ENCODE results near the gene VAV3. TPM values are rescaled to one million over a fixed set of nuclear protein-coding genes. Genes with fewer than 3 reads are reported as not detected.
"Not testable (repeated sequence)": the region's sequence is repeated elsewhere in the genome, so short reads cannot be mapped to it uniquely, and the experiment has no call there.

VAV3 gene
- total RNA-seq, 1 donor from 2014 or later, result 159 TPM

GRCh38 chr1:107895403-107896191, 69.4 kb downstream of the VAV3 start:
- no peak for DNase-seq (ENCODE audit: low spot score)
- H3K36me3 Mint-ChIP-seq (ENCODE audit: low read depth, unreplicated experiment), result peaks cover 19% of the 10 kb centered on the region
- no peak overlapping the region for H3K4me3 Mint-ChIP-seq (ENCODE audit: unreplicated experiment)
- H3K27ac Mint-ChIP-seq (ENCODE audit: unreplicated experiment), result no peak overlapping the region
- H3K4me1 Mint-ChIP-seq (ENCODE audit: unreplicated experiment), result peaks cover 64% of the 10 kb centered on the region
- no peaks in the 10 kb centered on the region for H3K9me3 Mint-ChIP-seq (ENCODE audit: unreplicated experiment)
- H3K27me3 Mint-ChIP-seq (ENCODE audit: unreplicated experiment), result peaks cover 12% of the 10 kb centered on the region
- TF ChIP-seq, protein P1, sequence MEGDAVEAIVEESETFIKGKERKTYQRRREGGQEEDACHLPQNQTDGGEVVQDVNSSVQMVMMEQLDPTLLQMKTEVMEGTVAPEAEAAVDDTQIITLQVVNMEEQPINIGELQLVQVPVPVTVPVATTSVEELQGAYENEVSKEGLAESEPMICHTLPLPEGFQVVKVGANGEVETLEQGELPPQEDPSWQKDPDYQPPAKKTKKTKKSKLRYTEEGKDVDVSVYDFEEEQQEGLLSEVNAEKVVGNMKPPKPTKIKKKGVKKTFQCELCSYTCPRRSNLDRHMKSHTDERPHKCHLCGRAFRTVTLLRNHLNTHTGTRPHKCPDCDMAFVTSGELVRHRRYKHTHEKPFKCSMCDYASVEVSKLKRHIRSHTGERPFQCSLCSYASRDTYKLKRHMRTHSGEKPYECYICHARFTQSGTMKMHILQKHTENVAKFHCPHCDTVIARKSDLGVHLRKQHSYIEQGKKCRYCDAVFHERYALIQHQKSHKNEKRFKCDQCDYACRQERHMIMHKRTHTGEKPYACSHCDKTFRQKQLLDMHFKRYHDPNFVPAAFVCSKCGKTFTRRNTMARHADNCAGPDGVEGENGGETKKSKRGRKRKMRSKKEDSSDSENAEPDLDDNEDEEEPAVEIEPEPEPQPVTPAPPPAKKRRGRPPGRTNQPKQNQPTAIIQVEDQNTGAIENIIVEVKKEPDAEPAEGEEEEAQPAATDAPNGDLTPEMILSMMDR (IDR thresholded peaks at IDR 0.05; ENCODE audit: unreplicated experiment), result no peak

GRCh38 chr1:107894605-107895004, 70.4 kb downstream of the VAV3 start:
- Mint-ChIP-seq H3K9me3 (ENCODE audit: unreplicated experiment) (no peaks in the 10 kb centered on the region), H3K4me1 (ENCODE audit: unreplicated experiment) (peaks cover 59% of the 10 kb centered on the region), H3K27ac (ENCODE audit: unreplicated experiment) (peak overlapping the region; percentile 26), H3K36me3 (ENCODE audit: low read depth, unreplicated experiment) (peaks cover 19% of the 10 kb centered on the region), H3K27me3 (ENCODE audit: unreplicated experiment) (peaks cover 12% of the 10 kb centered on the region), H3K4me3 (ENCODE audit: unreplicated experiment) (no peak overlapping the region)
- TF ChIP-seq, protein P1 (IDR thresholded peaks at IDR 0.05; ENCODE audit: unreplicated experiment), result no peak
- DNase-seq (ENCODE audit: low spot score), result no peak

DNA sequence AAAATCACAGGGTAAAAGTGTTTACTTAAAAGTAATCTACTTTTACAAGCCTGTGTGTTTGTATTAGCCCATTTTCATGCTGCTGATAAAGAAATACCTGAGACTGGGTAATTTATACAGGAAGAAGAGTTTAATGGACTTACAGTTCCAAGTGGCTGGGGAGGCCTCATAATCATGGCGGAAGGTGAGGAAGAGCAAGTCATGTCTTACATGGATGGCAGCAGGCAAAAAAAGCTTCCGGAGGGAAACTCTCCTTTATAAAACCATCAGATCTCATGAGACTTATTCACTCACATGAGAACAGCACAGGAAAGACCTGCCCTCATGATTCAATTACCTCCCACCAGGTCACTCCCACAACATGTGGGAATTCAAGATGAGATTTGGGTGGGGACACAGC, 71.6 kb downstream of the VAV3 start:
- H3K27ac Mint-ChIP-seq (ENCODE audit: unreplicated experiment); DNase-seq (ENCODE audit: low spot score); H3K9me3 Mint-ChIP-seq (ENCODE audit: unreplicated experiment): not testable (repeated sequence)
- H3K27me3 Mint-ChIP-seq (ENCODE audit: unreplicated experiment), result peaks cover 16% of the 10 kb centered on the region
- H3K4me1 Mint-ChIP-seq (ENCODE audit: unreplicated experiment), result peaks cover 57% of the 10 kb centered on the region
- peaks cover 23% of the 10 kb centered on the region for H3K36me3 Mint-ChIP-seq (ENCODE audit: low read depth, unreplicated experiment)
- H3K4me3 Mint-ChIP-seq (ENCODE audit: unreplicated experiment), result peak overlapping the region; percentile 34

DNA sequence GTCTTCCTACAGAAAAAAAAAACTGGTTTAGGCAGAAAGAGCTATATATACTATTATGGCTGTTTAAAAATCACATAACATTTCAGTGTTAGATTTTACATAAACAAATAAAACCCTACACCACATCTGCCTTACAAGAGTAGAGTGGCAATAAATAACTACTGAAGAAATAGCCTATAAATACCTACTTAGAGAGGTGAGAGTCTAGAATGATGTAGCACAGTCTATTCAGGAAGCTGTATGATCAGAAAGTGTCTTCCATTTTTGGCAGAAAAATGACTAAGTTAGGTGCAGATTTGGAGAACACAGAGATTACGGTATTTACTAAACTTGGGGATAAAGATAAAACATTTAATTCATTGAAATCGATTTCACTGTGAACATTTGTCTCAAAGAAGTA, 75.5 kb downstream of the VAV3 start:
- H3K36me3 Mint-ChIP-seq (ENCODE audit: low read depth, unreplicated experiment), result peaks cover 22% of the 10 kb centered on the region
- no peak overlapping the region for H3K27ac Mint-ChIP-seq (ENCODE audit: unreplicated experiment)
- H3K27me3 Mint-ChIP-seq (ENCODE audit: unreplicated experiment), result peaks cover 8% of the 10 kb centered on the region
- H3K4me1 Mint-ChIP-seq (ENCODE audit: unreplicated experiment), result peaks cover 55% of the 10 kb centered on the region
- DNase-seq (ENCODE audit: low spot score), result no peak
- TF ChIP-seq, protein P1 (IDR thresholded peaks at IDR 0.05; ENCODE audit: unreplicated experiment), result no peak
- H3K9me3 Mint-ChIP-seq (ENCODE audit: unreplicated experiment), result no peaks in the 10 kb centered on the region
- no peak overlapping the region for H3K4me3 Mint-ChIP-seq (ENCODE audit: unreplicated experiment)

DNA sequence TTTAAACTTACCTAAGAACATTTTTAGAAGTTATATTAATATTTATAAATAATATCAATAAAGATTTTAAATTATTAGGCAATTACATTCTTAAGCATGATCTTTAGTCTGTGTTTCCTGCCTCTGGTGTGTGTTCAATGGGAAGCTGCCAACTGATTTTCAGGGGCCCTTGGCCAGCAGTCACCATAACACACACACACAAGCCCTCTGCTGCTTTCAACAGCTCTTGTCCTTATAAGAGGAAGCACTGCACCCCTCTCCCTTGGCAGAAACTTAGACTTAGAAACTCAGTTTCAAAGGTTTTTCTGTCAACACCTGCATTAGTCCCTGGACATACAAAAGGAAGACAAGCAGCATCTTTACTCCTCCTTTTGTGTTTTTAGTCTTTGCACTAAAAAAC, 81.4 kb downstream of the VAV3 start:
- no peak for DNase-seq (ENCODE audit: low spot score)
- H3K9me3 Mint-ChIP-seq (ENCODE audit: unreplicated experiment), result no peaks in the 10 kb centered on the region
- TF ChIP-seq, protein P1 (IDR thresholded peaks at IDR 0.05; ENCODE audit: unreplicated experiment), result no peak
- H3K4me1 Mint-ChIP-seq (ENCODE audit: unreplicated experiment), result peaks cover 64% of the 10 kb centered on the region
- no peak overlapping the region for H3K27ac Mint-ChIP-seq (ENCODE audit: unreplicated experiment)
- no peak overlapping the region for H3K4me3 Mint-ChIP-seq (ENCODE audit: unreplicated experiment)
- peaks cover 8% of the 10 kb centered on the region for H3K36me3 Mint-ChIP-seq (ENCODE audit: low read depth, unreplicated experiment)
- H3K27me3 Mint-ChIP-seq (ENCODE audit: unreplicated experiment), result peaks cover 7% of the 10 kb centered on the region

All from endothelial cell (in vitro differentiated cells).